Stimulated activated CD4-positive, alpha-beta T cell treated with anti-CD3 and anti-CD28 coated beads, Interleukin-15, amount 100 ng/mL, for 48 hours (primary cell): Measurements from ENCODE around the gene SUSD1.

Experiments used
- DNase-seq, 2 donors: peaks; one replicate each; pipeline ENCODE4 v3.0.0-alpha.2; 2020; ENCODE audit warnings: low read depth in 2 of 2

The SUSD1 gene

GRCh38 chr9:112065806-112066606 is 109.1 kb downstream of the SUSD1 start:
- DNase-seq: no peak

GRCh38 chr9:112064871-112065270 is 110.2 kb downstream of the SUSD1 start:
- DNase-seq: no peak

DNA sequence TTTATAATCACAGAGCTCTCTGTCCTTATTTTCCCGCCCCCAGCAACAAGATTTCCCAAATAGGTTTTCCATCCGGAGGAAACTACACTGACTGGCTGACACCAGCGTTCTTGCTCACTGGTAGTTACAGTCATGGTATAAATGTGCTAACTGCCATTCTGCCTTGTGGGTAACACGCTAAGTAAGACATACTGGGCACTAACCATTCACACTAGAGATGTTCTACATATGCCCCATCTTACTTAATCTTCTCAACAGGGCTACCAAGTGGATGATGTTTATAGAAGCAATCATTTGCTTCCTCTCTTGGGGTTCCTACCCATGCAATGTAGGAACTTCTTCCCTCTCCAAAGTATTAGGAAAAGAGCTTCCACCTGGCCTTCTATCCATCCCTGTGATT is 111.5 kb downstream of the SUSD1 start:
- no peak for DNase-seq

GRCh38 chr9:112063151-112063550 is 111.9 kb downstream of the SUSD1 start:
- no peak for DNase-seq

DNA sequence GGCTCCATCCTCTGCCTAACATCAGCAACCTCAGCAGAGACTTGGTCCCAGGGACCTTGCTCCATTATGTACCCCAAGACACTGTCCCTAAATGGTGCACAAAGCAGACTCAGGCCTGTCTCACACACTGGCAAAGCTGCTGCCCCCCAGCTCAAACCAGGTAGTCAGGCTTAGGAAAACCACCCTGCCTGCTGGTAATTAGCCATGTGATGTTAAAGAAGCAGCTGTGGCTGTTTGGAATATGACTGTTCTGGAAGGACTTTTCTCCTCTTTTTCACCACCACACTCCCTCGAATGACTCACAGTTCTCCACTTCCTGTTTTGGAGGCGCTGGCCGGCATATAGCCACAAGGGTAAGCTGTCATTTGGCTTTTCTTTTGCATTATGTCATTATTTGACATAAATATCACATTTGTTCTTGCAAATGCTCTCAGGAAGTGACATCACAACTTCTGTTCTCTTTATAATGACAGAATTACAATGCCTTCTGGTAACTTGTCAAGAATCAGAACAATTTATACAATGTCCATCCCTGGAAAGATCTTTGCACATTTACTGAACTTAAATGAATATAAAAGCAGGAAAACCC is 113.9 kb downstream of the SUSD1 start:
- peak in 1 of 2 donors; percentile 30 for DNase-seq

GRCh38 chr9:112059966-112060320 is 115.2 kb downstream of the SUSD1 start:
- DNase-seq: no peak

DNA sequence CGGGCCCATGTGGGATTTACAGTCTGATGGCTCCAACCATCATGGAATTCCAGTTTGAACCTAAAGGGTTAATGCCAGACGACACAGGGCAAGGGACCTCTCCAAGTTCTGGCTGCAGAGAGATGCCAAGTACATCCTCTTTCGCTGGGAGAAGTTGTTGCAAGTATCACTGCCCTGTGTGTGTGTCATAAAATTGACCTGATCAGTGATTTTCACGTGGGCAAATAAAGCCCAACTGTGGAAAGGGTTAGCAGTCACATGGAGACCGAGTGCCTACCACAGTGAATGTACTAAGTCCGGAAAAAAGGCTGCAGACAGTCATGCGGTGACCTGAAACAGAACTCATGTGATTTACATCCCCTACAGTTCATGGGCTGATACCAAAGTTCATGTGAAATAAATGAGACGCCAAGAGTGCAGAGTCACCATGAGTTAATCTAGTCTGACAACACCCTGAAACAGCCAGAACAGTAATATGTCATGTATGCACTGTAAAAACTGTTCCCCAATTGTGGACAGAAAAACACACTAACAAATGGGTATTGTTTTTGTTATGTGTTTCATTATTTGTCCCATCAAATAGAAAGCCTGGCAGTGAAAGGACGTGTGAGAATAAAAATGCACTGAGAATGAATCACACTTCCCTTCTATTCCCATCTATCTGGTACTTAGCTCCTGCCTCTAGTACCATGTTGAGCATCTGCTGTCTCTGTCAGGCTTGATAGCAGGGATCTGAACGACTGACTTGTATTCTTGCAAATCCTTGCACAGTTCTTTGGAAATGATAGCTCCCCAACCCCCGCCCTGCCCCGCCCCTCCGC is 115.7 kb downstream of the SUSD1 start:
- DNase-seq: no peak

GRCh38 chr9:112056996-112057395 is 118.1 kb downstream of the SUSD1 start:
- no peak for DNase-seq

DNA sequence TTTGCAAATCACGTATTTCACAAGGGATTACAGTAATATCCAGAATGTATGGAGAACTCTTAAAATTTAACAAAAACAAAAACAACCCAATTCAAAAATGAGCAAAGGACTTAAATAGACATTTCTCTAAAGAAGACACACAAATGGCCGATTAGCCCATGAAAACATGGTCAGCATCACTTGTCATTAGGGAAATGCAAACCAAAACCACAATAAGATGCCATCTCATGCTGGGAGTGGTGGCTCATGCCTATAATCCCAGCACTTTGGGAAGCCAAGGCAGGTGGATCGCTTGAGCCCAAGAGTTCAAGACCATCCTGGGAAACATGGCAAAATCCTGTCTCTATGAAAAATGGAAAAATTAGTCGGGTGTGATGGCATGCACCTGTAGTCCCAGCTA is 120.2 kb downstream of the SUSD1 start:
- DNase-seq: no peak

DNA sequence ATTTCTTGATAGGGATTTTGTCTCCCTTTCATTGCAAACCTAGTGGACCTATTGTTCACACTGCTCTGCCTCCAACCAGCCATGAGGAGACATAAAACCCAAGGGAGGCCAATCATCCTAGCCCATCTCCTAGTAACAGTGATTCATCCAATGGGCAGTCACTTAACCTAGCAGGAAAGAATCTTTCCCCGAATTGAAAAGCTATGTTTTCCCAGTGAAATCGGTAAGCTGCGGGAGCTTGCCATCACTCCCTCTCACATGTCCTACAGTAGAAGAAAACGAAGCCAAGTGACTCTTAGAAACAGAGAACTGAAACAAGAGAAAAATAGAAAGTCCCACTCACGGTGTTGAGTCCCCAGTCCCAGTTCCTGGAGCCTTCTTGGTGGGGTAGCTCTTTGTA is 123.3 kb downstream of the SUSD1 start:
- no peak for DNase-seq

DNA sequence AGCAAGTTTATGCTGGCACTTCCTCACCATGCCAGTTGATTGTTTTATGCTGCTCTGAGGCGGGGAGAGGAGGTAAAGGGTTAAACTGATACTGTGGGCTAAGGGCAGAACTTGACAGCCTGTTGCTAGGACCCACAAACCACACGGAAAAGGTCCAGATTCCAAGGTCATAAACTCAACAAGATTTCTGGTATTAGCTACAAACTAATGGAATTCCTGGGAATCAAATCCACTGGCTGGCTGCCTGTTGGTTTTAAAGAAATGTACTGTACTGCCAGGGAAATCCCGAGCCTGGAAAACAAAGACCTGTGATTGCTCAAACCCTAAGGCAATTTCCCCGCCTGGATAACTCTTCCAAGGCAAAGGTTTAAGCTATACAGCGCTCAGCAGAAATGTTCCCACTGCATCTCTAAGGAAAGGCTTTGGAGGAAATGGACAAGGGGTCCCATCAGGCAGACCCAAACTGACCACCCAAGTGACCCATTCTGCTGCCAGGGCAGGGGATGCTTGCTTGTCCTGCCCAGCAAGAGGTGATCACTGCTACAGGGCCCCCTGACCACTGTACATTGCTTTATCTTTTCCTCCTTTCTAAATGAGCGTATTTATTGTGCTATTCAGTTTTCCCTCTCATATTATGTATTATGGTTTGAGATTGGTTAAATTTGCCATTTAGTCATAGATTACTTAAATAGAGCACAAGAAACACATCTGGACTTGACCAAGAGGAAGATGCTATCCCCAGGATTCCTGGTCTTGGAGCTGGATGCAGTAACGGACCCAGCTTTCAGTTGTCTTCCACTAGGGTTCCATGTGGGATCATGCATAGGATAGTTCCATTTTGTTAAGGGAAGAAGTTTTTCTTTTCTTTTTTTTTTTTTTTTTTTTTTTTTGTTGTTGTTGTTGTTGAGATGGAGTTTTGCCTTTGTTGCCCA is 124.3 kb downstream of the SUSD1 start:
- no peak for DNase-seq

DNA sequence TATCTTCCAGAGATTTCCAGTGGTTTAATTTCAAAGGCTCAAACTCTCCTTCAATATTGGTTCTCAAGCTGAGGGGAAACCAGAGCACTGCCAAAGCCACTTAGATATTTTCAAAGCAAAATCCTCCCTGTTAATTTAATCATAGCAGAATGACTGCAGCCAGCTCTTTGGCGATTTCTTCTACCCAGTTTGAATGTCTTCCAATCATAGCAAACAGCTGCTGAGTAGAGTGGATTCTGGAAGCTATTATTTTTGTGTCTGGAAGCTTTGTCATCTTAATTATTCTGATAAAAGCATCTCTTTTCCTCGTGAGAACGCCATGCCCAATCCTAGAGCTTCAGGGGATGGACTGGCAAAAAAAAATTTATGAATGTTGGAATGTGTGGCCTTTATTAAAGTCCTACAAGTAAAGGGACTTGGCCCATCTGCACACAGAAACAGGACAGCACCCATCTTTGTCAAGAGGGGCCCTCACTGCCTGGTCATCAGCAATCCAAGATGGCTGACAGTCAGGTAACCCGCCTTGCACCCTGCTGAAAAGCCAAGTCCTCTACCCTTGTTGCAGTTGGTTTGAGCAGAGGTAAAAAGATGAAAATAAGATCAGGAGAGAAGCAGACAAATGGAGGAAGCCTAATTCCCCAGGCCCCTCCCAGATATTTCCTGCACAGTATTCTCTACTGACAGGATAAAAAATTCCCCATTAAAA is 125.1 kb downstream of the SUSD1 start:
- no peak for DNase-seq

- no peak for DNase-seq
Observed at GRCh38 chr9:112048924-112049691, 126.0 kb downstream of the SUSD1 start.

GRCh38 chr9:112047538-112048066 is 127.5 kb downstream of the SUSD1 start:
- no peak for DNase-seq

- DNase-seq: no peak
Observed at GRCh38 chr9:112046181-112046580, 128.9 kb downstream of the SUSD1 start.

- no peak for DNase-seq
Observed at GRCh38 chr9:112044881-112045280, 130.2 kb downstream of the SUSD1 start.

DNA sequence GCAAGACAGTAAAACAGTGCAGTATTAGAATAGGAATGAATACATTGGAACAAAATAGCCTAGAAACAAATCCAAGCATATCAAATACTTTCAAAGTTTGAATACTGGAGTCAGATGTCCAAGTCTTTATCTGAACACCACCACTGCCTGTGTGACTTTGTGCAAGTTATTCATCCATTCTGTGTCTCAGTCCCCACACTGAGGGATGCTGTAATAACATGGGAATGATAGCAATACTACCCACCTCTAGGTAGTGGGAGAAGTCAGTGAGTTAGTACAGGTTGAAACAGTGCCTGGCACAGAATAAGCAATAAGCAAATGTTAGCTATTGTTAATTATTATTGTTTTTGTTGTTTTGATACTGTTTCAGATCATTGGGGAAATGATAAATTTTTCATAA is 130.9 kb downstream of the SUSD1 start:
- no peak for DNase-seq

DNA sequence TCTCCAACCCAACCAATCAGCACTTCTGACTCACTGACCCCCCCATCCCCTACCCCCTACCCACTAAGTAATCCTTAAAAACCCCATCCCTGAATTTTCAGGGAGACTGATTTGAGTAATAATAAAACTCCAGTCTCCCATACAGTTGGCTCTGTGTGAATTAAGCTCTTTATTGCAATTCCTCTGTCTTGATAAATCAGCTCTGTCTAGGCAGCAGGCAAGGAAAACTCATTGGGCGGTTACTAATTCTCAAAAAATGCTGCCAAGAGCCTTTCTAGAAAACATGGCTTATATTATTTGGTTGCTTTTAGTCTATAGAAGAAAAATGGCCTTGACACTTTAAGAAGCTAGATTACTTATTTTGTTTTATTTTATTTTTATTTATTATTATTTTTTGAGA is 131.7 kb downstream of the SUSD1 start:
- DNase-seq: no peak

GRCh38 chr9:112042769-112043168 is 132.3 kb downstream of the SUSD1 start:
- no peak for DNase-seq

GRCh38 chr9:112042244-112042638 is 132.9 kb downstream of the SUSD1 start:
- no peak for DNase-seq
